ENCODE results near the gene TNPO3.
A peak's percentile ranks its signal among the peaks of the same experiment; 100 is the strongest.
"Not testable (repeated sequence)": the region's sequence is repeated elsewhere in the genome, so short reads cannot be mapped to it uniquely, and the experiment has no call there.

Gene TNPO3

GRCh38 chr7:129013048-129013724 is 41.7 kb downstream of the TNPO3 start:
- DNase-seq, result peak; percentile 9 to 45 (median 42)

GRCh38 chr7:129012641-129013040 is 42.3 kb downstream of the TNPO3 start:
- no peak for DNase-seq

- no peak for DNase-seq
Observed at GRCh38 chr7:129010075-129010474, 44.8 kb downstream of the TNPO3 start.

GRCh38 chr7:129009437-129009836 is 45.5 kb downstream of the TNPO3 start:
- no peak for DNase-seq

GRCh38 chr7:129008645-129009414 is 46.1 kb downstream of the TNPO3 start:
- no peak for DNase-seq

GRCh38 chr7:129007572-129007971 is 47.3 kb downstream of the TNPO3 start:
- no peak for DNase-seq

- peak in 1 of 3 donors; percentile 24 for DNase-seq
Observed at GRCh38 chr7:129006636-129007414, 48.1 kb downstream of the TNPO3 start.

- DNase-seq, result no peak
Observed at GRCh38 chr7:129005186-129005585, 49.7 kb downstream of the TNPO3 start.

GRCh38 chr7:128997181-128997580 is 57.7 kb downstream of the TNPO3 start:
- DNase-seq, result no peak

GRCh38 chr7:128994560-128994959 is 60.4 kb downstream of the TNPO3 start:
- not testable (repeated sequence) for DNase-seq

- DNase-seq, result no peak
Observed at GRCh38 chr7:128993419-128993818, 61.5 kb downstream of the TNPO3 start.

- DNase-seq, result no peak
Observed at GRCh38 chr7:128989961-128990360, 65.0 kb downstream of the TNPO3 start.

GRCh38 chr7:128988372-128988771 is 66.5 kb downstream of the TNPO3 start:
- no peak for DNase-seq

GRCh38 chr7:128986609-128987008 is 68.3 kb downstream of the TNPO3 start:
- no peak for DNase-seq

- DNase-seq, result no peak
Observed at GRCh38 chr7:128985660-128986059, 69.3 kb downstream of the TNPO3 start.

- DNase-seq, result no peak
Observed at GRCh38 chr7:128982105-128982504, 72.8 kb downstream of the TNPO3 start.

GRCh38 chr7:128974241-128974934 is 80.5 kb downstream of the TNPO3 start:
- DNase-seq, result no peak

GRCh38 chr7:128968624-128969023 is 86.3 kb downstream of the TNPO3 start:
- no peak for DNase-seq

- peak; percentile 84 to 93 (median 92) for DNase-seq
Observed at GRCh38 chr7:128963327-128963757, 91.6 kb downstream of the TNPO3 start.

- peak; percentile 52 to 64 (median 60) for DNase-seq
Observed at GRCh38 chr7:128962899-128963298, 92.0 kb downstream of the TNPO3 start.

GRCh38 chr7:128961030-128961659 is 93.8 kb downstream of the TNPO3 start:
- DNase-seq, result no peak

GRCh38 chr7:128959296-128959695 is 95.6 kb downstream of the TNPO3 start:
- no peak for DNase-seq

All from suppressor macrophage treated with lipopolysaccharide for 1 hour (primary cell).